Upper lobe of left lung (tissue), 4 donors: ENCODE results near the gene DPP6.

Experiments
- CTCF ChIP-seq, 6 experiments: fragments of 450-650 bp in 4 of 6; fragments of 200-600 bp in 2 of 6; sonication (generic) in 2 of 6; IDR thresholded peaks; one replicate each; pipeline ENCODE4 v1.5.1; 2016 to 2019; ENCODE audit warnings: antibody characterized with exemption in 6 of 6
- EP300 ChIP-seq, 4 donors: sonication (generic); formaldehyde crosslinking; IDR thresholded peaks; one replicate each; pipeline ENCODE4 v1.5.1; 2017; ENCODE audit warnings: antibody characterized with exemption in 4 of 4, control low read depth in 2 of 4
- POLR2A ChIP-seq, 4 donors: fragments of 450-650 bp; IDR thresholded peaks; one replicate each; pipeline ENCODE4 v1.5.1; 2016 to 2017; ENCODE audit warnings: antibody characterized with exemption in 4 of 4, mild to moderate bottlenecking in 2 of 4
- POLR2AphosphoS5 ChIP-seq, 2 donors: sonication (generic); formaldehyde crosslinking; IDR thresholded peaks; one replicate each; pipeline ENCODE4 v1.5.1; 2017; ENCODE audit warnings: antibody characterized with exemption in 2 of 2

DNA sequence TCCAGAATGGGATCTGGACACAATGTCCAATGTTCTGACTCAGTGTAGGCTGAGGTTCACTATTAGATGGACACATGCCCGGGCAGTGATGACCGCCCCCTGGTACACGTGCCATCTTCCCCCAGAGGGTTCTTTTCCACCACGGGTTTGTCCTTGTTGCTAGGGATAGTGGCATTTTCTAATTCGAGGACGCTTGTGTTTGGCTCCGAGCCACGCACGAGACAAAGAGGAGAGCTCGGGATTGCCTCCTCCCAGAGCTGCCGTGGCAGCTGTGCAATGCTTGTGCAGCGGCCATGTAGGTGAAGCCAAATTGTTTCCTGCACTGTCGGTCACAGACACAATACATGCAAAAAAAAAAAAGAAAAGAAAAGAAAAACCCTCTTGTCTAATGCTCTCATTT lies 743.2 kb downstream of the DPP6 start:
- TF ChIP-seq POLR2A (IDR thresholded peaks at IDR 0.05), result no peak
- no peak for TF ChIP-seq POLR2AphosphoS5 (IDR thresholded peaks at IDR 0.05)
- TF ChIP-seq CTCF (IDR thresholded peaks at IDR 0.05), result no peak
- TF ChIP-seq EP300 (IDR thresholded peaks at IDR 0.05), result no peak
